ENCODE data around the gene CCDC7. TPM values are rescaled to one million over a fixed set of nuclear protein-coding genes. Genes with fewer than 3 reads are reported as not detected.
"Not testable (repeated sequence)": the region's sequence is repeated elsewhere in the genome, so short reads cannot be mapped to it uniquely, and the experiment has no call there.

The CCDC7 gene
- total RNA-seq, 1 experiment from 2014 or later = 6.9 TPM

DNA sequence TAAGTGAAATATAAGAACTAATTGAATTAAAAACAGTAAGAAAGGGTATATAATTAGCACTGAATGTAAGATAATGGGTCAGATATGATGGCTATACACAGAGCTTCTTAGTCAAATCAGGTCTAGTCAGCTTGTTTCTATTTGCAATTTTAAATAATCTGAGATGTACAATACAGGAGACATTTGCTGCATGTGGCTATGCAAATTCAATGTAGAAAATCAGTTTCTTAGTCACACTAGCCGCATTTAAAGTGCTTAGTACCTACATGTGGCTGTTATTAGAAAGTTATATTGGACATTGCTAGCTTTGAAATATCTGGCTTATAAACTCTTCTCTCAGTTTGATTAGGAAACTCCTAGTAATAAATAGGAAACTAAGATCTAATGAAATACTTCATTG, 25.3 kb downstream of the CCDC7 start:
- H3K4me3 ChIP-seq = no peak overlapping the region
- H3K79me2 ChIP-seq (ENCODE audit: low read depth) = no peaks in the 10 kb centered on the region
- H3K4me2 ChIP-seq = no peak overlapping the region
- H3F3A ChIP-seq (ENCODE audit: insufficient read depth, low read depth) = no peaks in the 10 kb centered on the region
- no peaks in the 10 kb centered on the region for H3K4me1 ChIP-seq (replicated peaks; ENCODE audit: insufficient read depth)
- no peak for DNase-seq
- POLR2A ChIA-PET (ENCODE audit: unreplicated experiment) = no interaction called here
- intact Hi-C loops (cut with micrococcal nuclease; ENCODE audit: unreplicated experiment) = no loop called here
- no peaks in the 10 kb centered on the region for H3K9me3 ChIP-seq (ENCODE audit: insufficient read depth, low read depth)
- H4K20me1 ChIP-seq (ENCODE audit: insufficient read depth) = no peaks in the 10 kb centered on the region
- CTCF ChIA-PET = no interaction called here
- H3K9me2 ChIP-seq (ENCODE audit: insufficient read depth) = no peaks in the 10 kb centered on the region
- BruUV-seq (replicated peaks) = no TSS peak
- H3K27ac ChIP-seq = no peak overlapping the region
- no peak overlapping the region for H2AFZ ChIP-seq
- no peak for TF ChIP-seq EZH2 (IDR thresholded peaks at IDR 0.05; ENCODE audit: low read depth)
- TF ChIP-seq, protein P1, sequence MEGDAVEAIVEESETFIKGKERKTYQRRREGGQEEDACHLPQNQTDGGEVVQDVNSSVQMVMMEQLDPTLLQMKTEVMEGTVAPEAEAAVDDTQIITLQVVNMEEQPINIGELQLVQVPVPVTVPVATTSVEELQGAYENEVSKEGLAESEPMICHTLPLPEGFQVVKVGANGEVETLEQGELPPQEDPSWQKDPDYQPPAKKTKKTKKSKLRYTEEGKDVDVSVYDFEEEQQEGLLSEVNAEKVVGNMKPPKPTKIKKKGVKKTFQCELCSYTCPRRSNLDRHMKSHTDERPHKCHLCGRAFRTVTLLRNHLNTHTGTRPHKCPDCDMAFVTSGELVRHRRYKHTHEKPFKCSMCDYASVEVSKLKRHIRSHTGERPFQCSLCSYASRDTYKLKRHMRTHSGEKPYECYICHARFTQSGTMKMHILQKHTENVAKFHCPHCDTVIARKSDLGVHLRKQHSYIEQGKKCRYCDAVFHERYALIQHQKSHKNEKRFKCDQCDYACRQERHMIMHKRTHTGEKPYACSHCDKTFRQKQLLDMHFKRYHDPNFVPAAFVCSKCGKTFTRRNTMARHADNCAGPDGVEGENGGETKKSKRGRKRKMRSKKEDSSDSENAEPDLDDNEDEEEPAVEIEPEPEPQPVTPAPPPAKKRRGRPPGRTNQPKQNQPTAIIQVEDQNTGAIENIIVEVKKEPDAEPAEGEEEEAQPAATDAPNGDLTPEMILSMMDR (conservative IDR thresholded peaks at IDR 0.05) = no peak
- no peaks in the 10 kb centered on the region for H3K27me3 ChIP-seq (ENCODE audit: insufficient read depth, low read depth)
- no peaks in the 10 kb centered on the region for H3K36me3 ChIP-seq (ENCODE audit: low read depth)

DNA sequence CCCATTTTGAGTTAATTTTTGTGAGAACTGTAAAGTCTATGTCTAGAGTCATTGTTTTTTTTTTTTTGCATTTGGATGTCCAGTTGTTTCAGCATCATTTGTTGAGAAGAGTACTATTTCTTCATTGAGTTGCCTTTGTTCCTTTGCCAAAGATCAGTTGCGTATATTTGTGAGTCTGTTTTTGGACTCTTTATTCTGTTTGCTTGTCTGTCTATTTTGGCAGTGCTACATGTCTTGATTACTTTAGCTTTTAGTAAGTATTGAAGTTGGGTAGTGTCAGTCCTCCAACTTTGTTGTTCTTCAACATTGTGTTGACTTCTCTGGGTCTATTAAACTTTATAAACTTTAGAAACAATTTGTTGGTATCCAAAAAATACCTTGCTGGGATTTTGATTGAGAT, 31.6 kb downstream of the CCDC7 start:
- H3K9me3 ChIP-seq (ENCODE audit: insufficient read depth, low read depth) = no peaks in the 10 kb centered on the region
- H3K4me1 ChIP-seq (replicated peaks; ENCODE audit: insufficient read depth) = no peaks in the 10 kb centered on the region
- intact Hi-C loops (cut with micrococcal nuclease; ENCODE audit: unreplicated experiment) = no loop called here
- H3K36me3 ChIP-seq (ENCODE audit: low read depth) = no peaks in the 10 kb centered on the region
- H3K4me2 ChIP-seq = no peak overlapping the region
- H3F3A ChIP-seq (ENCODE audit: insufficient read depth, low read depth) = no peaks in the 10 kb centered on the region
- TF ChIP-seq, protein P1 (conservative IDR thresholded peaks at IDR 0.05) = no peak
- TF ChIP-seq EZH2 (IDR thresholded peaks at IDR 0.05; ENCODE audit: low read depth) = no peak
- H3K27me3 ChIP-seq (ENCODE audit: insufficient read depth, low read depth) = no peaks in the 10 kb centered on the region
- no peak overlapping the region for H3K27ac ChIP-seq
- BruUV-seq (replicated peaks) = no TSS peak
- no peak for DNase-seq
- no peak overlapping the region for H3K4me3 ChIP-seq
- no peak overlapping the region for H2AFZ ChIP-seq
- H3K79me2 ChIP-seq (ENCODE audit: low read depth) = no peaks in the 10 kb centered on the region
- H3K9me2 ChIP-seq (ENCODE audit: insufficient read depth) = no peaks in the 10 kb centered on the region
- POLR2A ChIA-PET (ENCODE audit: unreplicated experiment) = no interaction called here
- H4K20me1 ChIP-seq (ENCODE audit: insufficient read depth) = no peaks in the 10 kb centered on the region
- CTCF ChIA-PET = no interaction called here

DNA sequence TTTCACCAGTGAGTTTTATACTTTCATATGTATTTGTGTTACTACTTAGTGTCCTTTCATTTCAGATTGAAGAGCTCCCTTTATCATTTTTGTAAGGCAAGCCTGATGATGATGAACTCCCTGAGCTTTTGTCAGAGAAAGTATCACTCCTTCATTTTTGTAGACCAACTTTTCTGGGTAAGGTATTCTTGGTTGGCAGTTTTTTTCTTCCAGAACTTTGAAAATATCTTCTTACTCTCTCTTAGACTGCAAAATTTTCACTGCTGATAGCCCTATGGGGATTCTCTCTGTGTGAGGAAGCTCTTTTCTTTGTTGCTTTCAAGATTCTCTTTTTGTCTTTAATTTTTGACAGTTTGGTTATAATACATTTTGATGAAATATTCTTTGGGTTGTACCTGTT, 35.7 kb downstream of the CCDC7 start:
- no peaks in the 10 kb centered on the region for H3K9me2 ChIP-seq (ENCODE audit: insufficient read depth)
- intact Hi-C loops (cut with micrococcal nuclease; ENCODE audit: unreplicated experiment) = no loop called here
- CTCF ChIA-PET = no interaction called here
- no peaks in the 10 kb centered on the region for H3K4me1 ChIP-seq (replicated peaks; ENCODE audit: insufficient read depth)
- H4K20me1 ChIP-seq (ENCODE audit: insufficient read depth) = no peaks in the 10 kb centered on the region
- TF ChIP-seq, protein P1 (conservative IDR thresholded peaks at IDR 0.05) = no peak
- TF ChIP-seq EZH2 (IDR thresholded peaks at IDR 0.05; ENCODE audit: low read depth) = no peak
- H3K4me3 ChIP-seq = no peak overlapping the region
- H3F3A ChIP-seq (ENCODE audit: insufficient read depth, low read depth) = no peaks in the 10 kb centered on the region
- no peak overlapping the region for H3K27ac ChIP-seq
- BruUV-seq (replicated peaks) = no TSS peak
- no peaks in the 10 kb centered on the region for H3K9me3 ChIP-seq (ENCODE audit: insufficient read depth, low read depth)
- DNase-seq = no peak
- H2AFZ ChIP-seq = no peak overlapping the region
- H3K27me3 ChIP-seq (ENCODE audit: insufficient read depth, low read depth) = no peaks in the 10 kb centered on the region
- H3K36me3 ChIP-seq (ENCODE audit: low read depth) = no peaks in the 10 kb centered on the region
- no peaks in the 10 kb centered on the region for H3K79me2 ChIP-seq (ENCODE audit: low read depth)
- H3K4me2 ChIP-seq = no peak overlapping the region
- POLR2A ChIA-PET (ENCODE audit: unreplicated experiment) = no interaction called here

DNA sequence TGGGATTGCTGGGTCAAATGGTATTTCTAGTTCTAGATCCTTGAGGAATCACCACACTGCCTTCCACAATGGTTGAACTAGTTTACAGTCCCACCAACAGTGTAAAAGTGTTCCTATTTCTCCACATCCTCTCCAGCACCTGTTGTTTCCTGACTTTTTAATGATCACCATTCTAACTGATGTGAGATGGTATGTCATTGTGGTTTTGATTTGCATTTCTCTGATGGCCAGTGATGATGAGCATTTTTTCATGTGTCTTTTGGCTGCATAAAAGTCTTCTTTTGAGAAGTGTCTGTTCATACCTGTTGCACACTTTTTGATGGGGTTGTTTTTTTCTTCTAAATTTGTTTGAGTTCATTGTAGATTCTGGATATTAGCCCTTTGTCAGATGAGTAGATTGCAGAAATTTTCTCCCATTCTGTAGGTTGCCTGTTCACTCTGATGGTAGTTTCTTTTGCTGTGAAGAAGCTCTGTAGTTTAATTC, 37.1 kb downstream of the CCDC7 start:
- H3K79me2 ChIP-seq (ENCODE audit: low read depth); CTCF ChIA-PET; H3K36me3 ChIP-seq (ENCODE audit: low read depth); intact Hi-C loops (cut with micrococcal nuclease; ENCODE audit: unreplicated experiment); H4K20me1 ChIP-seq (ENCODE audit: insufficient read depth); H3K4me3 ChIP-seq; DNase-seq; BruUV-seq (replicated peaks); H3K9me3 ChIP-seq (ENCODE audit: insufficient read depth, low read depth); POLR2A ChIA-PET (ENCODE audit: unreplicated experiment); H3K27me3 ChIP-seq (ENCODE audit: insufficient read depth, low read depth); H3K4me2 ChIP-seq; H3K9me2 ChIP-seq (ENCODE audit: insufficient read depth); H3K4me1 ChIP-seq (replicated peaks; ENCODE audit: insufficient read depth); H2AFZ ChIP-seq; H3F3A ChIP-seq (ENCODE audit: insufficient read depth, low read depth); H3K27ac ChIP-seq: not testable (repeated sequence)

DNA sequence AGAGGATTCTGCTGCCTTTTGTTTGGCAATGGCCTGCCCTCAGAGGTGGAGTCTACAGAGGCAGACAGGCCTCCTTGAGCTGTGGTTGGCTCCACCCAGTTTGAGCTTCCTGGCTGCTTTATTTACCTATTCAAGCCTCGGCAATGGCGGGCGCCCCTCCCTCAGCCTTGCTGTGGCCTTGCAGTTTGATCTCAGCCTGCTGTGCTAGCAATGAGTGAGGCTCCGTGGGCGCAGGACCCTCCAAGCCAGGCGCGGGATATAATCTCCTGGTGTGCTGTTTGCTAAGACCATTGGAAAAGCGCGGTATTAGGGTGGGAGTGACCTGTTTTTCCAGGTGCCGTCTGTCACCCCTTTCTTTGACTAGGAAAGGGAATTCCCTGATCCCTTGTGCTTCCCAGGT, 42.1 kb downstream of the CCDC7 start:
- H3F3A ChIP-seq (ENCODE audit: insufficient read depth, low read depth); H3K27me3 ChIP-seq (ENCODE audit: insufficient read depth, low read depth); DNase-seq; H3K36me3 ChIP-seq (ENCODE audit: low read depth); intact Hi-C loops (cut with micrococcal nuclease; ENCODE audit: unreplicated experiment); H3K4me3 ChIP-seq; CTCF ChIA-PET; H3K9me2 ChIP-seq (ENCODE audit: insufficient read depth); H2AFZ ChIP-seq; H3K79me2 ChIP-seq (ENCODE audit: low read depth); H3K4me1 ChIP-seq (replicated peaks; ENCODE audit: insufficient read depth); H3K27ac ChIP-seq; POLR2A ChIA-PET (ENCODE audit: unreplicated experiment); BruUV-seq (replicated peaks); H3K4me2 ChIP-seq; H3K9me3 ChIP-seq (ENCODE audit: insufficient read depth, low read depth); H4K20me1 ChIP-seq (ENCODE audit: insufficient read depth): not testable (repeated sequence)
